HG03460 (cell line): ENCODE results near the gene CDO1.

Experiments used
- ATAC-seq: cut with Tn5 transposase; IDR thresholded peaks from one replicate; pipeline ENCODE4 v1.9.1; 2021; ENCODE audit not compliant: unreplicated experiment

Gene CDO1

GRCh38 chr5:115795700-115796099 lies 20.8 kb downstream of the CDO1 start:
- no peak for ATAC-seq

- no peak for ATAC-seq
Measured at GRCh38 chr5:115788440-115788839, 28.0 kb downstream of the CDO1 start.

- no peak for ATAC-seq
Measured at GRCh38 chr5:115787426-115787825, 29.0 kb downstream of the CDO1 start.

- no peak for ATAC-seq
Measured at GRCh38 chr5:115785381-115786065, 30.9 kb downstream of the CDO1 start.

GRCh38 chr5:115778417-115778816 lies 38.0 kb downstream of the CDO1 start:
- ATAC-seq: no peak

GRCh38 chr5:115776989-115777388 lies 39.5 kb downstream of the CDO1 start:
- ATAC-seq: no peak

- ATAC-seq: no peak
Measured at GRCh38 chr5:115775999-115776398, 40.5 kb downstream of the CDO1 start.

GRCh38 chr5:115774684-115775083 lies 41.8 kb downstream of the CDO1 start:
- no peak for ATAC-seq

GRCh38 chr5:115772731-115773475 lies 43.6 kb downstream of the CDO1 start:
- no peak for ATAC-seq

- no peak for ATAC-seq
Measured at GRCh38 chr5:115770466-115770865, 46.0 kb downstream of the CDO1 start.

GRCh38 chr5:115767424-115767823 lies 49.0 kb downstream of the CDO1 start:
- ATAC-seq: no peak

- ATAC-seq: no peak
Measured at GRCh38 chr5:115766608-115767007, 49.9 kb downstream of the CDO1 start.

GRCh38 chr5:115758356-115758755 lies 58.1 kb downstream of the CDO1 start:
- ATAC-seq: no peak

GRCh38 chr5:115755675-115756074 lies 60.8 kb downstream of the CDO1 start:
- ATAC-seq: no peak
